Hepatocyte (in vitro differentiated cells): Measurements from ENCODE around the gene RABGAP1L.

Experiments
- CTCF ChIP-seq: fragments of 200-600 bp; sonication (generic); IDR thresholded peaks from 2 replicates; pipeline ENCODE4 v1.5.1; 2016; ENCODE audit warnings: antibody characterized with exemption, mild to moderate bottlenecking; ENCODE audit not compliant: poor library complexity
- EZH2 ChIP-seq: fragments of 200-600 bp; sonication (generic); IDR thresholded peaks from 2 replicates; pipeline ENCODE4 v1.6.1; 2016; ENCODE audit warnings: antibody characterized with exemption, mild to moderate bottlenecking, borderline replicate concordance
- EZH2phosphoT487 ChIP-seq: fragments of 200-600 bp; sonication (generic); IDR thresholded peaks from one replicate; pipeline ENCODE4 v1.6.1; 2018; ENCODE audit warnings: antibody characterized with exemption, mild to moderate bottlenecking, low read depth, moderate library complexity; ENCODE audit not compliant: unreplicated experiment, severe bottlenecking

GRCh38 chr1:174815036-174815435 is 655.7 kb downstream of the RABGAP1L start:
- TF ChIP-seq EZH2, result no peak
- TF ChIP-seq CTCF, result no peak
- no peak for TF ChIP-seq EZH2phosphoT487
